ENCODE measurements around the gene ADAMTS3. TPM values are rescaled to one million over a fixed set of nuclear protein-coding genes. Genes with fewer than 3 reads are reported as not detected.
"Not testable (repeated sequence)": the region's sequence is repeated elsewhere in the genome, so short reads cannot be mapped to it uniquely, and the experiment has no call there.

The ADAMTS3 gene
- total RNA-seq, 1 experiment from 2014 or later: 3.2 TPM

DNA sequence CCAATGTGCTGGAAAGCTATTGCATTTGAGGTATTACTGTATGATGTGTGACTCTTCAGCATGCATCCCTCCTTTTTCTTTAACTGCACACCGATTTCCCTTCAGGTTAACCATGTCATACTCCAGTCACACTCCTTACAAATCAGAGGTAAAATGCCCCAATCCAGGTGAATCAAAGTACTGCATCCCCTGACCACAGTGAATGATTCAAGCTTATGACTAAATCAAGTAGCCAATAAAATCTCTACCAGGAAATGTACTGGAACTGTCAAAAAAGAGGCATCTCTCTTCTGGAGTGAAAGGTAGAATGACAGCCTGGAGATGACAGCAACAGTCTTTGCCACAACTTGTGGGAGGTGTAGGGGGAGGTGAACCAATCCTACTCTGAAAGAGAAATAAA, 10.4 kb downstream of the ADAMTS3 start:
- in situ Hi-C loops (cut with HindIII; ENCODE audit: low pct_unique_long_range_greater_than_20kb, low sequenced_read_pairs): no loop called here

DNA sequence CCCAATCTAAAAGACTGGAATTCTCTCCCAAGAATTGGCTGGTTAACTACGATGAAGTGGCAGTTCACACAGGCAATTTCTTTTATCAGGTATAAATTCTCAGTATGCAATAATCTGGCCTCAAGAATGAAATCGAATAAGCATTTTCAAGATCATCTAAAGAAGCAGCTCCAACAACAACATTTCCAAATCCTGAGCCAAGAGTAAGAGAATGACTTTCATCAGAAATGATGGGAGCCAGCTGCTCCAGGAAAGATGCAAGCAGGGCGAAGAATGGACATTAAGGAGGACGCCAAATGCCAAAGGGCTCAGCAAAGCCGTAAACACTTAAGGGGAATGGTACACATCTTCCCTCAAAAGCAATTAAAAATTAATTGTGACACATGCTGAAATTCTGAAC, 12.0 kb downstream of the ADAMTS3 start:
- no peak for DNase-seq (ENCODE audit: low read depth, low spot score)
- in situ Hi-C loops (cut with HindIII; ENCODE audit: low pct_unique_long_range_greater_than_20kb, low sequenced_read_pairs): no loop called here

More for the DNA sequence above, 10.4 kb downstream of the ADAMTS3 start:
- no peak for DNase-seq (ENCODE audit: low read depth, low spot score)

DNA sequence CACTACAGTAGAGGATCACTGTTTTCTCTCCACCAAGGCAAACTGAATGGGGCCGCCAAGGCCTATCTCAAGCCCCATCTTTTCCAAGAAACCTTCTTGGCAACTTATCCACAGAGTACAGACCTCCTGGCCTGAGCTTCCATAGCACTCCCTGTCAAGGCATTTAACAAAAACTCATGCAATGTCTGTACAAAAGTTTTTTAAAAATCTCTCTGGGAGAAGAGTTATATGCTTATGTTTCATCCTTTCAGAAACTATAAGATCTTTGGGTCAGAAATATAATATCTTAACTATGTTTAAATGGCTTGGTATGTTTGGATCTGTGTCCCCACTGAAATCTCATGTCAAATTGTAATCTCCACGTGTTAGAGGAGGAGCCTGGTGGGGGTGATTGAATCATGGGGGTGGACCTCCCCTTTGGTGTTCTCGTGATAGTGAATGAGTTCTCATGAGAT, 13.6 kb downstream of the ADAMTS3 start:
- no peak for DNase-seq (ENCODE audit: low read depth, low spot score)

GRCh38 chr4:72553540-72554337, 15.3 kb downstream of the ADAMTS3 start:
- DNase-seq (ENCODE audit: low read depth, low spot score): no peak
- in situ Hi-C loops (cut with HindIII; ENCODE audit: low pct_unique_long_range_greater_than_20kb, low sequenced_read_pairs): no loop called here

More for the DNA sequence above, 13.6 kb downstream of the ADAMTS3 start:
- in situ Hi-C loops (cut with HindIII; ENCODE audit: low pct_unique_long_range_greater_than_20kb, low sequenced_read_pairs): no loop called here

- in situ Hi-C loops (cut with HindIII; ENCODE audit: low pct_unique_long_range_greater_than_20kb, low sequenced_read_pairs): no loop called here
These were observed 16.6 kb downstream of the ADAMTS3 start for GRCh38 chr4:72552447-72552846.

GRCh38 chr4:72546456-72546855, 22.6 kb downstream of the ADAMTS3 start:
- in situ Hi-C loops (cut with HindIII; ENCODE audit: low pct_unique_long_range_greater_than_20kb, low sequenced_read_pairs): no loop called here
- no peak for DNase-seq (ENCODE audit: low read depth, low spot score)

More at GRCh38 chr4:72552447-72552846, 16.6 kb downstream of the ADAMTS3 start:
- no peak for DNase-seq (ENCODE audit: low read depth, low spot score)

- in situ Hi-C loops (cut with HindIII; ENCODE audit: low pct_unique_long_range_greater_than_20kb, low sequenced_read_pairs); DNase-seq (ENCODE audit: low read depth, low spot score): not testable (repeated sequence)
These were observed 28.3 kb downstream of the ADAMTS3 start for GRCh38 chr4:72540694-72541093.

- no peak for DNase-seq (ENCODE audit: low read depth, low spot score)
- in situ Hi-C loops (cut with HindIII; ENCODE audit: low pct_unique_long_range_greater_than_20kb, low sequenced_read_pairs): no loop called here
These were observed 31.0 kb downstream of the ADAMTS3 start for GRCh38 chr4:72538006-72538405.

- DNase-seq (ENCODE audit: low read depth, low spot score): no peak
- in situ Hi-C loops (cut with HindIII; ENCODE audit: low pct_unique_long_range_greater_than_20kb, low sequenced_read_pairs): no loop called here
These were observed 32.6 kb downstream of the ADAMTS3 start for GRCh38 chr4:72536443-72536842.

DNA sequence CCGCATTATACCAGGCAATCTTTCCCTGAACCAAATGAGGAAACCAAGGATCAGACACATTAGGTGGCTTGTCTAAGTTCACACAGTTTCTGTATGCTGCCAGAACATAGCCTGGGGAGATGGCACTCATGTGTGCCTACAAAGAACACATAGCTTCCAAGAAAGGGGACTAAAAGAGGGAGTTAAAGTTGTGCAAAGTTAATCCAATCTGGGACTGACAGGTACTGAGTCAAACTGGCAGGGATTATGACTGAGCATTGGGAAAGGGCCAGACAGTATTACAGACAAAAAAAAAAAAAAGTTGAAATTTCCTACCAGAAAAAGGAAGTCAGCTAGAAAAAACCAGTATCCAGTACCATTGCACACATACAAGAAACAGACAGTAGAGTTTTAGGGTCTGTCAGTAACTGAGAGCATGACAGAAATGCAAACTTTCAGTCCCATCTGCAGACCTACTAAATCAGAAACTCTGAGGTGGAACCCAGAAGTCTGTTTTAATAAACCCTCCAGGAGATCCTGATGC, 37.2 kb downstream of the ADAMTS3 start:
- in situ Hi-C loops (cut with HindIII; ENCODE audit: low pct_unique_long_range_greater_than_20kb, low sequenced_read_pairs): no loop called here
- DNase-seq (ENCODE audit: low read depth, low spot score): no peak

GRCh38 chr4:72531322-72531721, 37.7 kb downstream of the ADAMTS3 start:
- in situ Hi-C loops (cut with HindIII; ENCODE audit: low pct_unique_long_range_greater_than_20kb, low sequenced_read_pairs): no loop called here

DNA sequence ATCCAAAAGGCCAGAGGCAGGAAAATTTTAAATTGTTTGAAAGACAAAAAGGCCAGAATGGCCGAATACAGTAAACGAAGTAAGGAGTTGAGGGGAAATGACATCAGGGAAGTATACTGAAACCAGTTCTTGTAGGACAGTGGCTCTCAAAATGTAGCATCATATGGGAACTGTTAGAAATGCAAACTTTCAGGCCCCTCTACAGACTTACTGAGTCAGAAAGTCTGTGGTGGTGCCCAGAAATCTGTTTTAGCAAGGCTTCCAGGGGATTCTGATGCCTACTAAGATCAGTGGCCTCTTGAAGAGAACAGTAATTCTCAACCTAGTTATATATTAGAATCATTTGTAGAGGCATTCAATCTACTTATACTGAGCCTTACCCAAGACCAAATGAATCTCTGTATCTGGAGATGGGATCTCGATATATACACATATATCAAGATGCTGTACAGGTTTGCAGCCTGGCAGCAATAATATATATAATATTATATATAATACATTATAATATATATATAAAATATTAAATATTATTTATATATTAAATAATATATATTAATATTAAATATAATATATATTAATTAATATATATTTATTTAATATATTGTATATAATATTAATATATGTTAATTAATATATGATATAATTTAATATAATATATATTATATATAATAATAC, 39.7 kb downstream of the ADAMTS3 start:
- in situ Hi-C loops (cut with HindIII; ENCODE audit: low pct_unique_long_range_greater_than_20kb, low sequenced_read_pairs): no loop called here
- no peak for DNase-seq (ENCODE audit: low read depth, low spot score)

More at GRCh38 chr4:72531322-72531721, 37.7 kb downstream of the ADAMTS3 start:
- DNase-seq (ENCODE audit: low read depth, low spot score): no peak

GRCh38 chr4:72527038-72527646, 41.9 kb downstream of the ADAMTS3 start:
- in situ Hi-C loops (cut with HindIII; ENCODE audit: low pct_unique_long_range_greater_than_20kb, low sequenced_read_pairs): no loop called here

GRCh38 chr4:72525938-72526337, 43.1 kb downstream of the ADAMTS3 start:
- in situ Hi-C loops (cut with HindIII; ENCODE audit: low pct_unique_long_range_greater_than_20kb, low sequenced_read_pairs): no loop called here
- no peak for DNase-seq (ENCODE audit: low read depth, low spot score)

More at GRCh38 chr4:72527038-72527646, 41.9 kb downstream of the ADAMTS3 start:
- DNase-seq (ENCODE audit: low read depth, low spot score): no peak

GRCh38 chr4:72522440-72522839, 46.6 kb downstream of the ADAMTS3 start:
- in situ Hi-C loops (cut with HindIII; ENCODE audit: low pct_unique_long_range_greater_than_20kb, low sequenced_read_pairs): no loop called here
- DNase-seq (ENCODE audit: low read depth, low spot score): no peak

DNA sequence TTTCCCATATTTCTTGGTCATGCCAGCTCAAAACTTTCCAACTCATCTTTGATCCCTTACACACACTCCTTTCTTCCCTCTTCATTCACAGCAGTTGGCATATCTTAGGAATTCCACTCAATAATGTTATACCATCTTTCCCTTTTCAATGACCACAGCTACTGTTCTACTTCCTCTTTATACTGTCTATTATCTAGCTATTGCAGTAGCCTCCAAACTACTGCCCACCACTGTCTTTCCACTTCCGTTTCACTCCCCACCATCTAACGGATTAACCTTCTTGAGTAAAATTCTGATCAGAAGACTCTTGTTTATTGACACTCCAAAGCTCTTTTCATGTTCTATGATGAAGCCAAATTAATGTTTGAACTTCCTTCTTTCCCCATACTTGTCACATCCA, 55.8 kb downstream of the ADAMTS3 start:
- DNase-seq (ENCODE audit: low read depth, low spot score): no peak
- in situ Hi-C loops (cut with HindIII; ENCODE audit: low pct_unique_long_range_greater_than_20kb, low sequenced_read_pairs): no loop called here

- DNase-seq (ENCODE audit: low read depth, low spot score): no peak
- in situ Hi-C loops (cut with HindIII; ENCODE audit: low pct_unique_long_range_greater_than_20kb, low sequenced_read_pairs): no loop called here
These were observed 61.1 kb downstream of the ADAMTS3 start for GRCh38 chr4:72507860-72508419.

GRCh38 chr4:72507167-72507566, 61.9 kb downstream of the ADAMTS3 start:
- in situ Hi-C loops (cut with HindIII; ENCODE audit: low pct_unique_long_range_greater_than_20kb, low sequenced_read_pairs): no loop called here
- DNase-seq (ENCODE audit: low read depth, low spot score): no peak
